GM21825 (cell line): ENCODE results near the gene TBC1D8.

Experiments used
- ATAC-seq: cut with Tn5 transposase; IDR thresholded peaks from one replicate; pipeline ENCODE4 v1.9.1; 2021; ENCODE audit warnings: mild to moderate bottlenecking, moderate library complexity; ENCODE audit not compliant: unreplicated experiment

The TBC1D8 gene

GRCh38 chr2:100962366-100963025 lies 188.7 kb downstream of the TBC1D8 start:
- no peak for ATAC-seq

DNA sequence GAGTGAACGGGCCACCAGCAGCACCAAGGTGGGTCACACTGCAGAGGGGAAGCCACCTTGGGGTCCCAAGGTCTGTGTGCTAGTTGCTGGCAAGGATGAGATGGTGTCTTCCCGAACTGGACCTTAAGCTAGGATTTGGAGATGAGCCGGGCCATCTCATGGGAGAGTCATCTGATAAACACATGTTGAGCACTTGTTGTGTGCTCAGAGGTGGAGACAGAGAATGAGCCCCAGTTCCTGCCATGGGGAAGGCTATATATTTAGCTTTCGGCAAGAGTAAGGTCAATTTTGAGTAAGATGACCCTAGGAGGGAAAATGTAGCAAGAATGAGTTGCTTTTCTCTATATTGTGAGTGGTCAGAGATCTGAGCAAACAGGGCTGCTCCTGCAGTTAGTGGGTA lies 190.5 kb downstream of the TBC1D8 start:
- no peak for ATAC-seq

DNA sequence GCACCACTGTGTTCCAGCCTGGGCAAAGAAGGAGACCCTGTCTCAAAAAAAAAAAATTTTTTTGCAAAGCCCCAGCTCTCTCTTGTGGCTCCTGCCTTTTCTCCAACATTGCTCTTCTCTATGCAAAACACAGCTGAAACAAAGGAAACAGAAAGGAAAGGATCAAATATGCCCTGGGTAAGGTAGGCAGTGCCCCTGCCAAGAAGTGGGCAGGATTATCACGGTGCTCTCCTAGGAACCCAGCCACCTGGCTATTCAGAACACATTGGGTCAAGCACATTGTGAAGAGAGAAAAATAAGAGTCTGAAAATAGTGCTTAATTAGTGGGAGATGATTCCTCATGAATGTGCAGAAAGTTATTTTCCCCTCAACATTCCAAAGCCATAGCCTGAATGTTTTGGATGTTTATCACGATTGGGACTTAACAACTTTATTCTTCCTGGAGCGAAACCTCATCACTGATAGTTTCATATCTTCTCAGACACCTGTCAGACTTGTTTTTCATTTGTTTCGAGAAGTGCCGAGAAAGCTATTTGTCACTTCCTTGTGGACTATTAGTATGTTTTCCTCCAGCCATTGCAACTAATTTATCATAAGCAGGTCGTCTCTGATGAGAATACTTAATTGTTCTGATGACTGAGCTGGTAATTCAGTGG lies 191.8 kb downstream of the TBC1D8 start:
- no peak for ATAC-seq

GRCh38 chr2:100957996-100958653 lies 193.1 kb downstream of the TBC1D8 start:
- ATAC-seq: no peak
